NOMO-1 treated with DMSO at 0.1 percent for 48 hours (cell line): ENCODE data around the gene DRG2.

ENCODE experiments used
- DNase-seq: peaks from one replicate; lab custom pipeline; 2025; ENCODE audit not compliant: unreplicated experiment; lab: John Stamatoyannopoulos, UW

Gene DRG2, protein sequence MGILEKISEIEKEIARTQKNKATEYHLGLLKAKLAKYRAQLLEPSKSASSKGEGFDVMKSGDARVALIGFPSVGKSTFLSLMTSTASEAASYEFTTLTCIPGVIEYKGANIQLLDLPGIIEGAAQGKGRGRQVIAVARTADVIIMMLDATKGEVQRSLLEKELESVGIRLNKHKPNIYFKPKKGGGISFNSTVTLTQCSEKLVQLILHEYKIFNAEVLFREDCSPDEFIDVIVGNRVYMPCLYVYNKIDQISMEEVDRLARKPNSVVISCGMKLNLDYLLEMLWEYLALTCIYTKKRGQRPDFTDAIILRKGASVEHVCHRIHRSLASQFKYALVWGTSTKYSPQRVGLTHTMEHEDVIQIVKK

DNA sequence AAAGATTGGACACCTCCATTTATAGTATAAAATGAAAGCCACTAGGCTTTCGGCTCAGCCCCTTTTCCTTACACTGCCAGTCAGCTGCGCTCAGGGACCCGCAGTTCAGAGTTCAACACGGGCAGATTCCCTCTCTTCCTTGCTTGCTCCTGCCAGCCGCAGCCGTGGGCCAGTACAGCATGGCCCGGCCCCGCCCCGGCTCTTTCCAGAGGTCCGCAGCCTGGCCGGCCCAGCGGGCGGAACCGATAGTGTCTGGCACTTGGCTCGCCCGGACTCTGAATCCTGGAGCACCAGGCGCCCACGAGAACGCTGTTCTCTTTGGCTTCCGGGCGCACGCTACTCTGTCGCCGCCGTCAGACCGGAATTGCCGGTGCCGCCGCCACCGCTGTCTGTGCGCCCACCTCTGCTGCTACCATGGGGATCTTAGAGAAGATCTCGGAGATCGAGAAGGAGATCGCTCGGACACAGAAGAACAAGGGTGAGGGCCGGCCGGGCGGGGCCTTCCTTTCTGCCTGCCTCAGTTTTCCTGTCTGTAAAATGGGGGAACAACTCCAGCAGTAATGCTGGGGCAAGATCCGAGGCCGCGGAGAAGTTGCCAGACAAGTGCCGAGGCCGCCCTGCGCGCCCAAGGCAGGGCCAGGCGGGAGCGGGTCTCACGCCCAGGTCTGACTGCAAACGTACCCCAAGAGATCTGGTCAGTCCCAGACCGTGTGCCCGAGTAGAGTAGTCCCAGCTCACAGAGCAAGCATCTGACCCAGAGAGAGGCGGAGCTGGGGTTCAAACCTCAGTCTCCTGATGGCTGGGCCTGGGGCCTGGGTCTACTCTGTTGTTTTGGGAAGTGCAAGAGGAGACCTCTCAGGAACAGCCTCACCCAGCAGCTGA lies at the start of gene DRG2:
Gene DRG2 (plus strand): TSS at position 339 of the 882 bp plus-strand sequence. CDS start 76 bp downstream, at position 415.
- DNase-seq = peak; percentile 77

DNA sequence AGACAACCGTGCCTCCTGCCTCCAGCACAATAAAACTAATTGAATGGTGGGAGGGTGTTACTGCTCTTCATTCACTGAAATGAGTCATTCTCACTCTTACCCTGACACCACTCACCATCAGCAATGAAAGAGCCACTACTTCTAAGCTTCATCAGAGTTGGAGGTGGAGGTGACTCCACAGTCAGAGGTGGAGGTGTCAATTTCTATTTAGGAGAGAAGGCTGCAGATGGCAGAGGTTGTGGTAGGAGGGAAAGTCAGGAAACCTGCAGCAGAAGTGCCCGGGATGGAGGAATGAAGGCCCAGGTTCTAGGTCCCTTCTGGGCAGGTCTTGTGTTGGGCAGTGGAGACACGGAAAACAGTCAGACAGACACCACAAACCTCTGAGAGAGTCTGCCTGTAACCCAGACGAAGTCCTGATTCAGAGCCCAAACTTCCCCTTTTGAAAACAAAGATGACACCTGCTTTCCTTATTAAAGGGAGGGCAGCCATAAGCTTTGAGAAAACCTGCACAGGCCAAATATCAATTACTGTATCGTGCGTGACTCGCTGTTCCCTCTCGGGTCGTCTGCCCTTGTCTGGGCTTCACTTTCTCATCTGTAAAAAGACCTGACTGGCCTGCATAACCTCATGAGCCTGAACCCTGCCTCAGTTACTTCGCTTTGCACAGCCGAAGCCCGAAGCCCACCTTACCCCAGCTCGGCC lies 49.4 kb upstream of the DRG2 start:
- DNase-seq = peak; percentile 78

DNA sequence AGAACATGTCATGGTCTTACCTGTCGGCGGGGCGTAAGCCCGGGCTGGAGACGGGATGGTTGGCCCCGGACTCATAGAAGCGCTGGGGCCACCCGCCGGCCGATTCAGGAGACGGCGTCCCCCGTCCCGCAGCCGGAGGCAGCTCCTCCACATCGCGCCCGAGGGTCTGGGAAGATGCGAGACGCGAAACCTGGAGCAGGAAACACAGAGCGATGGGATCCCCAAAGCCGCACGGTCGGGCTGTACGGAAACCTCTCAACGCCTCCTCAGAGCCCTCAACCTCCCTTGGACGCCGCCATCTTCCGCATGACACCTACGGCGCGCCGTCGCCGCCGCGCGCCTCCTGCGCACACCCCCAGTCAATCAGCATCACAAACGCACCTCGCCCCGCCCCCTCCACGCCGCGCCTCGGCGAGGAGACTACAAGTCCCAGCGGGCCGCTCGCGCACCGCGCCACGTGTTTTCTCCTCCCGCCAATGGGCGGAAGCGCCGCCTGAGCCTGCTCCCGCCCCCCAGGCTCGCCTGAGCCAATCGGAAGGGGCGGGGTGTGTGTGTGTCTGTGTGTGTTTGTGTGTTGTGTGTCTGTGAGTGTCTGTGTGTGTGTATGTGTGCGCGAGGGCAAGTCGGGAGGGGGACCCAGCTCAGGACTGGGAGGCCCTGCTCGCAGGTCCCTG lies 48.8 kb upstream of the DRG2 start, which contains the start of the genes ATPAF2 and GID4:
Gene ATPAF2 (minus strand): TSS at position 308 of the 674 bp plus-strand sequence. CDS start 155 bp downstream, at position 153.
Gene GID4 (plus strand): TSS at position 548 of the 674 bp plus-strand sequence. CDS start 57 bp downstream, at position 605.
- DNase-seq = peak; percentile 98

DNA sequence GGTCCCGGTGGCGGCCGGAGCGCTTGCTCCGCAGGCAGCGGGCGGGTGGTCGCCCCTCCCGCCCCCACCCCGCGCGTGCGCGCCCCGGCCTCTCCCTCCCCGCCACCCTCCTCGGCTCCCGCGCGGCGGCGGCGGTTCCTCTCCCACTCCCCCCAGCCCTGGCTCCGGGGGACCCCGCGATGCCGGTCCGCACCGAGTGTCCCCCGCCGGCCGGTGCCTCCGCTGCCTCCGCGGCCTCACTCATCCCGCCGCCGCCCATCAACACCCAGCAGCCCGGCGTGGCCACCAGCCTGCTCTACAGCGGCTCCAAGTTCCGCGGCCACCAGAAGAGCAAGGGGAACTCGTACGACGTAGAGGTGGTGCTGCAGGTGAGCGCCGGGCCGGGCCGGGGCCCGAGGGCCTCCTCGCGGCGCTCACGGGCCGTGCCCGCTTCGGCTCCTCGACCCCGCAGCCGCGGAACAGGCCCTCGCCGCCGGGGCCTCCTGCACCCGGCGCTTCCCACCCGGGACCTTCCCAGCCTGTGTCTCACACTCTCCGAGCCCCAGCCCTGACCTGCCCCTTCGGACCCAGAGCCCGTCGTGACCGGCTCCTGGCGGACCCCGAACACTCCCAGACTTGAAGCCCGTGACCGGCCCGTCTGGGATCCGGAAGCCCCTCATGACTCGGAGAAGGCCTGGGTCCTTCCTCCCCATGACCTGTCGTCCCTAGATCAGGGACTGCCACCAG lies 48.0 kb upstream of the DRG2 start:
- no peak for DNase-seq

DNA sequence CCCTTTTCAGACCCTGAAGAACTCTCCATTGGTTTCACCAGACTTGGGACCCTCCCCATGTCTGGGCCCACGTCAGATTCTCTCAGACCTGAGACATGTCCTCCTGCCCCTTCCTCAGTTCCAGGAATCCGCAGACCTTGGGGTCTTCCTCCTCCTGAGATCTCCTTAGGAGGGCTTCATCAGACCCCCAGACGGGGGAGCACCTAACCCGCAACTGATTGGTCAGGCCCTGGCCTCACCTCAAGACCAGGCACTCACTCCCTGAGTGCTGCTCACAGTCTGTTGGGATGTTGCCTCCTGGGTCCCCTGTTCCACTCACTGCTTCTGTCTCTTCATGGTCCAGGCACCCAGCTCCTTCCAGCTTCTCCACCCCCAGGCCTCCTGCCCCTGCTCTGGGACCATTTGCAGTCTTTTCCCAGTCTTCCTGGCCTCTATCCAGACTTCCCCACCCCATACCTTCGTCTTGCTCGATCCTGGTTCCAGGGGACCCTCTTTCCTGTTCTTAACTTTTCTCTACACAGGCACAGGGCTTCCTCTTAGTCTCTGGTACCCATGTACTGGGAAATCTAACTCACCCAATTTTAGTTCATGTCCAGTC lies 47.4 kb upstream of the DRG2 start:
- no peak for DNase-seq

DNA sequence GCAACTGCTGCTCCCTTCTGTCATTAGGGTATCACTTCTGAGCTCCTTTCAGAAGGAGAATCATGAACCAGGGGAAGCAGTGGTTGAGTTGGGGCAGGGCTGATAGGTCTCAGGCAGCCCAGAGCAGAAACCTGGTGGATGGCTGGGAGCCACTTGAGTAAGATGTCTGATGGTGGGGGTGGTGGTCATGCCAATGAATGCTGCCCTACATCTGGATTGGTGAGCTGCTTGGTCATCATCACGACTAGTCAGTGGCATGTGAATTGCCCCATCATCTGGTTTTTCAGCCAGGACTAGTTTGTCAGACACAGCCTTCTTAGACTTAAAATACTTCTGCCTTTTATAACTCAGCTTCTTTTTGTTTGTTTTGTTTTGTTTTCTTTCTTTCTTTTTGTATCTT lies 46.0 kb upstream of the DRG2 start:
- no peak for DNase-seq

DNA sequence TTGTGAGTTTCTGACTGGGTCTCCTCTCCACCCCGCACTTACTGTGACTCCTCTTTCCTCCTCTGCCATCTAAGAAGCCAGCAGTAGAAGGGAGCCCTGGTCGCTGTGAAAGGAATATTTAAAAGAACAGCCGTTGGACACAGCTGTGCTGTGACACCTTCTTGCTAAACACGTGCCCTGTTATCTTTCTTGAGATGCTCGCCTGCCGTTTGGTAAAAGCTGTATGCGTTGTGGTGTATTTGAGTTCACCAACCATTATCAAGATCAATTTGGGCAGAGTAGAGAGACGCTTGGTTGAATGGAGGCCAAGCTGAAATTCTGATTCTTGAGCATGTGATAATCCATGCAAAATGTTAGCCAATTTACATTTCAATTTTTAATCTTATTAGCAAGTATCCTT lies 44.8 kb upstream of the DRG2 start:
- no peak for DNase-seq

DNA sequence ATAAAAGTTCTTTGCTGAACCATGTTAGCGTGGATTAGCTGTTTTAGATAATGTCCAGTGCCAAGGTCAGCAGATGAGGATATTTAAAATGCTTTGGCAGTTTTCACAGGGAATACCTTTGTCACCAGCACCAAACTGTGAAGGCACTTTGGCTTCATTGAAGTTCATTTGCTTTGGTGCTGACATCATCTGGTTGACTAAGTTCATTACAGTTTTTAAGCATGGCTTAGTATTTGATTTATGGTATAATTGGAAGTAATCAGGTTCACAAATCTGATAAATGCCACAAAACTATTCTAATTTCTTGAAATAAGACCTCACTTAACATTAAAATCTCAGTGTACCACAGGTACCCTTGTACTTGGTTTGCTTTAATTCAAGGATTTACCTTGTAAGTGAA lies 44.3 kb upstream of the DRG2 start:
- peak; percentile 18 for DNase-seq

DNA sequence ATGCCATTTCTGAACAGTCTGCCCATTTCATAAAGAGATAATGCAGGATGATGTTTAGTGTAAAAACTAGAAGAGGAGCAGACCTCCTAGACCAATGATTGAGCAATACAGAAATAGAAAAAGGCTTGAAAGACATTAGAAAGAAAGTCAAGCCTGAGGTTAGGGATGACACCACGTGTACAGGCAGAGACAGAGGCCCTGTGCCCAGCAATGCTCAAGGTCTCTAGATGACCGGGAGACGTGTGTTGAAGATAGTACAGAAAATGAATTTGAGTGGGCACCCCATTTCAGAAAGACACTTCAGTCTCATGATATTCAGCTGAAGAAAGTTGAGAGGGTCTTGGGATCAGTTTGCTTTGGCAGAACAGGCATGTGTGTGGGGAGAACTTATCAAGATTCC lies 43.1 kb upstream of the DRG2 start:
- DNase-seq = no peak

DNA sequence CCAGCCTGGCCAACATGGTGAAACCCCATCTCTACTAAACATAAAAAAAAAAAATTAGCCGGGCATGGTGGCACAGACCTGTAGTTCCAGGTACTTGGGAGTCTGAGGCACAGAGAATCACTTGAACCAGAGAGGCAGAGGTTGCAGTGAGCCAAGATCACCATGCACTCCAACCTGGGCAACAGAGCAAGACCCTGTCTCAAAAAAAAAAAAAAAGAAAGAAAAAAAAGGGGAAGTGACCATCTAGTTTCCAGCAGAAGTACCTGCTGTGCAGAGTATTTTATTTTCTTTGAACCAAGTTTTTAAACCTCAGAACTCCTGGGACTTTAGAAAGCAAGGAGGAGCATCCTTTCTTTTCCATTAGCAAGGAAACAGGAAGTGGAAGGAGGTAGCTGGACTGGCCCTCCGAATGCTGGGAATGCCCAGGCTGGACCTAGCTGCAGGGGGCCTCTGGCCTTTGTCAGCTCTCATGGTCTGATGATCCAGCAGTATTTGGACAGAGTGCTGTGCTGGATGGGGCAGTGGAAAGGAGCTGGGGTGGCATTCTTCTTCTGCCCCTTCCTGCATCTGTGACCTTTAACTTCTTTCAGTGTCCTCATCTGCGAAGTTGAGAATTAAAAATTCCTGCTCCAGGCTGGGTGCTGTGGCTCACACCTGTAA lies 41.9 kb upstream of the DRG2 start:
- DNase-seq = no peak

DNA sequence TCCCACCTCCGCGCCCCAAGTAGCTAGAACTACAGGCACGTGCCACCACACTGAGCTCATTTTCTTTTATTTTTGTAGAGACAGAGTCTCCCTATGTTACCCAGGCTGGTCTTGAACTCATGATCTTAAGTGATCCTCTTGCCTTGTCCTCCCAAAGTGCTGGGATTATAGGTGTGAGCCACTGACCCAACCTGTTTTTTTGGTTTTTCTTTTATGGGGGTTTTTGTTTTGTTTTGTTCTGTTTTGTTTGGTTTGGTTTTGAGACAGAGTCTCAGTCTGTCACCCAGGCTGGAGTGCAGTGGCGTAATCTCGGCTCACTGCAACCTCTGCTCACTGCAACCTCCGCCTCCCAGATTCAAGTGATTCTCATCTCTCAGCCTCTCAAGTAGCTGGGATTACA lies 32.2 kb upstream of the DRG2 start:
- no peak for DNase-seq

DNA sequence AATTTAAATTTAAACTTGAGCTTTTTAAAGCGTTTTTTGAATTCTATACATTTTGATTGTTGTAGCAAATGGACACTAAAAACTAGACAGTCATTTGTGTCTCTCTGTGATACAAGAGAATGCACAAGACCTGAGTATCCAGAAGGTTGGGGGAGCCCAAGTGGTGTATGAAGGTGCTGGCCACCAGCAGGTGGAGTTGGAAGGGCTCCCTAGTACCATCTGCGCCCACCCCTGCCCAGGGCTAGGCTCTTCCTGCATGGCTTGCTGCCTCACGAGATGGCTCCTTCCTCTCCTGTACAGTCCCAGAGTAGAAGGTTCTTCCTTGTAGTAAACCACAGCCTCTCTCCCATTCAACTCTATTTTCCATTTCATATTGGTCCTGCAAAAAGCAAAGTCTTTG lies 31.5 kb upstream of the DRG2 start:
- DNase-seq = no peak

DNA sequence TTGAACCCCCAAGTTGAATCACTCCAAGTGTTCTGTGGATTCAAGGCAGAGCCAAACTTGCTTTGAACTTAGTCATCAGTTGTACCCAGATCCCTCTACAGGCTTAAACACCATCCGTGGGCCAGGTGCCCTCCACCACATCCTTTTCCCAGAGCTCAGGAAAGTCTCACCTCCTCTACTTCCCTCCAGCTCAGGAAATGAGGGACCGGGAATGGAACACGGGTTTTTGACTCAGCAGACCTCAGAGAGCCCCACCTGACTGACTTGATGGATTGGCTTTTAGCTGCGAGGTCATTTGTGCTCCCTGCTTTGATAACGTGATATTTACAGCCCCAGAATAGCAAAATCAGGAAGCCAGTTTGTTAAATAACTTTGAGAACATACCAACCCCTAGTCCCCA lies 28.5 kb upstream of the DRG2 start:
- no peak for DNase-seq

DNA sequence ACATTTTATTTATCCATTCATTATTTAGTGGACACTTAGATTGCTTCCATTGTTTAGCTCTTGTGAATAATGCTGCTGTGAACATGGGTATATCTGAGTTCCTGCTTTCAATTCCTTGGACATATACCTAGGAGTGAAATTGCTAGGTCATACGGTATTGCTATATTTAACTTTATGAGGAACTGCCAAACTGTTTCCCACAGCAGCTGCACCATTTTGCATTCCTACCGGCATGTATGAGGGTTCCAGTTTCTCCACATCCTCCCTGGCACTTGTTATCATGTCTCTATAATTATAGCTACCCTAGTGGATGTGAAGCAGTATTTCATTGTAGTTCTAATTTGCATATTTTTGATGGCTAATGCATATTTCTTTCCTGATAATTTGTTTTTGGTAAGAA lies 23.7 kb upstream of the DRG2 start:
- no peak for DNase-seq

DNA sequence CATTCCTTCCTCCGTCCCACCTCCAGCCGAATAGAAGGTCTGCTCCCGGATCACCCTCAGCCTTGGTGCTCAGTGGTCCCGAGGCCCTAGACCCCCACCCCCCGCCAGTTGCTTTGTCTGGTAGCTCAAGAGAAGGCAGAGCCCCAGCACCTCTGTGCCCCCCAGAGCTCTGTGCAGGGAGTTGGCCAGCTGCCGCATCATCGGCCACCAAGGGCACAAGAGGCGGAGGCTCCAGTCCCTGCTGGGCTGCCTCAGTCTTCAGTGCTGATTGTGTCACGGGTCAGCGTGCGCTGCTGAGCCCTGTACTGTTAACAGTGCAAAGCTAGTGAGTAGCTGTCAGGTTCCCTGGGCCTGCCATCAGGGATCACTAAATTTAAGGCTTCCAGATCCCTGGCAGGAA lies 22.2 kb upstream of the DRG2 start:
- DNase-seq = no peak

DNA sequence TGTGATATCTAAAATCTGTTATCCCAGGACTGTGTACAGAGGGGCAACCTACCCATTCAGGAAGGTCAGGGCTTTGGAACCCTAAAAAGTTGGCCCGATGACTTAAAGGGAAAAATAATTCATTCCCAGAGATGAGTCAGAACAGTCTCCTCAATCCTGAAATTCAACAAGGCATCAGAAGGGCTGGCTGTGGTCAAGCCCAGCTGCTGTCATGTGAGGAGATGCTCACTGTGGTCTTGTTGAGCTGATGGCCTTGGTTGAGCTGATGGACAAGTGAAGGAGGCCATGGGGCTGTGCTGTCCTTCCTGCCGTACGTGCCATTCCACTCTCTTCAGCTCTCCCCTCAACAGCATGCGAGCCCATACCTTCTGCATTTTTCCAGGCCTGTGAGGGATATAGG lies 20.9 kb upstream of the DRG2 start:
- DNase-seq = no peak

DNA sequence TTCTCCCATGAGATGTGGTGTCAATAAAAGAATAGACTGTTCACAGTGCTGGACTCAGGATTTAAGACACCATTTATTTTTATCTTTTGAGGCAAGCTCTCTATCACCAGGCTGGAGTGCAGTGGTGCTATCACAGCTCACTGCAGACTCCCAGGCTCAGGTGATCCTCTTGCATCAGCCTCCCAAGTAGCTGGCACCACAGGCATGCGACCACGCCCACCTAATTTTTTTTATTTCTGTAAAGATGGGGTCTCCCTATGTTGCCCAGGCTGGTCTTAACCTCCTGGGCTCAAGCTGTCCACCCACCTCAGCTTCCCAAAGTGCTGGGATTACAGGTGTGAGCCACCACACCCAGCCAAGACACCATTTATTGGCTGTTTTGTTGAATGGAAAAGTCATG lies 18.6 kb upstream of the DRG2 start:
- no peak for DNase-seq

DNA sequence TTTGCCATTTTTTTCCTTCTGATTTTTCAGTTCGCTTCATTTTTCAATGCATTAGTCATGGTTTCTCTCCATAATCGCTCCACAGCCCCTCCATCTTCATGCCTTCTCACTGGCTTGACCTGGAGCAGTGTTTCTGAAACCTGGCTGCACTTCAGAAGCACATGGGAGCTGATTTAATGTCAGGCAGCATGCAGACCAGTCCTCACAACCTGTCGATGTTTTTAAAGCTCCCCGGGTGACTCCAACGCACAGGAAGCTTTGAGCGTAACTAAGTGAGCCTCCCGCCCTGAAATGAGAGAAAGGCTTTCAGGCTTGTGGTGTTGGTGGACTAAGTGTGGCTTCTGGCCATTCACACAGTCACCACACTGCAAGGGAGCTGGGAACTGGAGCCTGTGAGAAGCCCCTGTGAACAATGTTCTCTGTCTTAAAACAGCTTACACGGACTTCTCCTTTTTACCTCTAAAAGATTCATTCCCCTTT lies 16.8 kb upstream of the DRG2 start:
- peak; percentile 27 for DNase-seq

DNA sequence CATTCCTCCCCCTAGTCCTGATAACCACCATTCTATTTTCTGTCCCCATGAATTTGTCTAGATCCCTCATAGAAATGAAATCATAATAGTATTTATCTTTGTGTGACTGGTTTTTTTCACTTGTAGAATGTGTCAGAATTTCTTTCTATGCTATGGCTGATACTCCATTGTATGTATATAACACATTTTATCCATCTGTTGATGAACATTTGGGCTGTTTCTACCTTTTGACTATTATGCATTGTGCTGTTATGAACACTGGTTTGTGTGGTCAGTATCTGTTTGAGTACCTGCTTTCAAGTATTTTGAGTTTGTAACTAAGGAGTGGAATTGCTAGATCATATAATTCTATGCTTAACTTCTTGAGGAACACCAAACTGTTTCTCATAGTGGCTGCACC lies 16.0 kb upstream of the DRG2 start:
- DNase-seq = no peak
